ENCODE results near the gene SDK2. TPM values are rescaled to one million over a fixed set of nuclear protein-coding genes. Genes with fewer than 3 reads are reported as not detected.

SDK2 gene
- total RNA-seq, 1 donor from 2014 or later = 31.8 TPM

DNA sequence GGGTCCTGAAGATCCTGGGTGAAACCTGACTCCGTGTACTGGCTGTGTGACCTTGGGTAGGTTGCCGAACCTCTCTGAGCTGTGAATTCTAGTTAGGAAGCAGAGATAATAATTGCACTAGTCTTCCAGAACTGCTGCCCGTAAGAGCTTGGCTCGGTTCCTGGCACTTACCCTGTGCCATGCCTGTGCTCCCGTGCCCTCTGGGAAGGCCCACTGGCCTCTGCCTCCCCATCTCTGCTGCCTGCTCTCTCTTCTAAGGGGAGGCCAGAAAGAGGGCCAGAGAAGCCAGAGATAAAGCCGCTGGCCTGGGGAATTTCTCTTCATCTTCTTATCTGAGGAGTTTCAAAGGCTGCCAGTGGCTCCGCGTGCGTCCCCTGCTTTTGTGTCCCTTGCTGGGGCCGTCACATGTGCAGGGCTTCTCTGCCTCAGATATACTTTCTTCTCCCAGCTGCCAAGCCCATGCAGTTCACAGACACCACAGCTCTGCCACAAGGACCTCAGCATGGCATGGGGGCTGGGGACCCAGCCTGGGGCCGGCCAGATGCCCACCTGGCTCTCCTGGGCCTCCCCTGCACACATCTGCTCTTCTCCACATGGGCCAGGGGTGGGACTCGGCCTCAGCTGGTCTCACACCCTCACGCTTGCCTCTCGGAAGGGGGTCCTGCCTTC, 145.2 kb downstream of the SDK2 start:
- peaks cover 30% of the 10 kb centered on the region for H3K27me3 Mint-ChIP-seq (ENCODE audit: low read depth)
- H3K36me3 Mint-ChIP-seq = no peaks in the 10 kb centered on the region

DNA sequence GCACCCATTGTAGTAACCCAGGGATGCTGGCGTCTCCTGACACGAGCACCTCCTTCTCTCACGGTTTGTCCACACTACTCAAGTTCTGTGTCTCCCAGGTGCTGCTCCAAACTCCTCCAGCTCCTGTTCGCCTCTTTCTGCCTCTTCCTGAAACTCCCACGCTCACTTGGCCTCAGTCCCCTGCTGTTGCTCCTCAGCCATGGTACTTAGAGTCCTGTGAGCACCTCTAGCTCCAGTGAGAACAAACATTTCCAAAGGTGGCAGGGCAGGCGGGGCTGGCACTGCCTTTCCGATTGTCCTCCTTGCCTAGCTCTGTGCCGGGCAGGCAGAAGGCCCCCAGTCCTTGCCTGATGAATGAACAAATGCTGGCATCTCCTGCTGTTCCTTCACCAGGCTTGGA, 146.1 kb downstream of the SDK2 start:
- peaks cover 28% of the 10 kb centered on the region for H3K4me1 Mint-ChIP-seq
- H3K27ac Mint-ChIP-seq = no peak overlapping the region
- no peak for DNase-seq (ENCODE audit: low spot score in 2 of 2, unreplicated experiment in 2 of 2)
- H3K4me3 Mint-ChIP-seq = no peak overlapping the region
- TF ChIP-seq CTCF (IDR thresholded peaks at IDR 0.05; ENCODE audit: unreplicated experiment) = no peak
- H3K27me3 Mint-ChIP-seq (ENCODE audit: low read depth) = peaks cover 31% of the 10 kb centered on the region
- no peaks in the 10 kb centered on the region for H3K36me3 Mint-ChIP-seq
- H3K9me3 Mint-ChIP-seq = no peaks in the 10 kb centered on the region

More for the DNA sequence above, 145.2 kb downstream of the SDK2 start:
- TF ChIP-seq CTCF (IDR thresholded peaks at IDR 0.05; ENCODE audit: unreplicated experiment) = no peak
- no peak overlapping the region for H3K27ac Mint-ChIP-seq
- H3K9me3 Mint-ChIP-seq = no peaks in the 10 kb centered on the region
- peaks cover 23% of the 10 kb centered on the region for H3K4me1 Mint-ChIP-seq
- no peak overlapping the region for H3K4me3 Mint-ChIP-seq
- DNase-seq (ENCODE audit: low spot score in 2 of 2, unreplicated experiment in 2 of 2) = no peak

DNA sequence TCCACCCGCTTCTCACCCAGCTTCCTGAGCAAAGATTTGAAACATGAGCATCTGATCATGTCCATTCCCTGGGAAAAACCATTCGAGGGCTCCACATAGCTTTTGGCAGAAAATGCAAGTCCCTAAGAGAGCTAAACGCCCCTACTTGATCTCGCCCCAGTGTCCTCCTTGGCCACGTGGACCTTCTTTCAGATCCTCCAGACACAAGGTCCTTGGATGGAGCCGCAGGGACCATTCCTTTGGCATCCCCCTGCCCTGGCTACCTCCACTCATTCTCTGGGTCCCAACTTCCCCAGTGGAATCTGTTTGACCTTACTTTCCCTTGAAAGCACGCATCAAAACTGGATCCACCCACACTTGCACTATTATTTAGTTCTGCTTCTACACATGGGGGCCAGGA, 146.5 kb downstream of the SDK2 start:
- Mint-ChIP-seq H3K9me3 (no peaks in the 10 kb centered on the region), H3K27ac (no peak overlapping the region), H3K4me1 (peaks cover 32% of the 10 kb centered on the region), H3K4me3 (no peak overlapping the region), H3K36me3 (no peaks in the 10 kb centered on the region), H3K27me3 (ENCODE audit: low read depth) (peaks cover 31% of the 10 kb centered on the region)
- TF ChIP-seq CTCF (IDR thresholded peaks at IDR 0.05; ENCODE audit: unreplicated experiment) = no peak
- DNase-seq (ENCODE audit: low spot score in 2 of 2, unreplicated experiment in 2 of 2) = no peak

GRCh38 chr17:73496232-73496631, 148.0 kb downstream of the SDK2 start:
- peaks cover 24% of the 10 kb centered on the region for H3K27me3 Mint-ChIP-seq (ENCODE audit: low read depth)
- no peaks in the 10 kb centered on the region for H3K9me3 Mint-ChIP-seq
- H3K36me3 Mint-ChIP-seq = no peaks in the 10 kb centered on the region

GRCh38 chr17:73495641-73496040, 148.6 kb downstream of the SDK2 start:
- H3K9me3 Mint-ChIP-seq = no peaks in the 10 kb centered on the region
- no peak for TF ChIP-seq CTCF (IDR thresholded peaks at IDR 0.05; ENCODE audit: unreplicated experiment)
- peaks cover 20% of the 10 kb centered on the region for H3K27me3 Mint-ChIP-seq (ENCODE audit: low read depth)
- H3K4me1 Mint-ChIP-seq = peaks cover 48% of the 10 kb centered on the region
- H3K36me3 Mint-ChIP-seq = no peaks in the 10 kb centered on the region
- no peak overlapping the region for H3K27ac Mint-ChIP-seq
- no peak for DNase-seq (ENCODE audit: low spot score in 2 of 2, unreplicated experiment in 2 of 2)
- H3K4me3 Mint-ChIP-seq = no peak overlapping the region

More at GRCh38 chr17:73496232-73496631, 148.0 kb downstream of the SDK2 start:
- no peak for TF ChIP-seq CTCF (IDR thresholded peaks at IDR 0.05; ENCODE audit: unreplicated experiment)
- no peak for DNase-seq (ENCODE audit: low spot score in 2 of 2, unreplicated experiment in 2 of 2)
- Mint-ChIP-seq H3K4me3 (no peak overlapping the region), H3K4me1 (peaks cover 46% of the 10 kb centered on the region), H3K27ac (no peak overlapping the region)

All from mesothelial cell of epicardium (in vitro differentiated cells).